ENCODE measurements around the gene PAX8. TPM values are rescaled to one million over a fixed set of nuclear protein-coding genes. Genes with fewer than 3 reads are reported as not detected.

The PAX8 gene
- total and polyA plus RNA-seq, 2 donors from 2014 or later, result 199 to 607 TPM

DNA sequence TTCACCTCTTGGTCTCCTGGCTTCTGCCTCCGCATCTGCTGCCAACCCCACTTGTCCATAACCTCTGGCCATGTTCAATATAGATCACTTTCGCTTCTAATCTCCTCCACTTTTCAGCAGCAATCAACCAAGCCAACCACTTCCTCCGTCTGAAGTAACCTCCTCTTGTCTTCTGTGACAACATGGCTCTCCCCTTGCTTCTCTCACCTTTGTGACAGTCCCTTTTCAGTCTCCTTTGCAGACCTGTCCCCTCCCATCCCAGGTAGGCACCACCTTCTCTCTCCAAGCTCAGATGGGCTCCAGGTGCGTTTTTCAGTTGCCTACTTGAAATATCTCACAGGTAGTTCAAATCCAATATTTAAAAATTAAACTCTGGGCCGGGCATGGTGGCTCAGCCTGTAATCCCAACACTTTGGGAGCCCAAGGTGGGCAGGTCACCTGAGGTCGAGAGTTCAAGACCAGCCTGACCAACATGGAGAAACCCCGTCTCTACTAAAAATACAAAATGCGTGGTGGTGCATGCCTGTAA, 109.7 kb downstream of the PAX8 start:
- no peak overlapping the region for H3K9ac ChIP-seq (ENCODE audit: low read length in 3 of 3)
- DNase-seq (no peak), FAIRE-seq (no peak)
- TF ChIP-seq, protein P1, sequence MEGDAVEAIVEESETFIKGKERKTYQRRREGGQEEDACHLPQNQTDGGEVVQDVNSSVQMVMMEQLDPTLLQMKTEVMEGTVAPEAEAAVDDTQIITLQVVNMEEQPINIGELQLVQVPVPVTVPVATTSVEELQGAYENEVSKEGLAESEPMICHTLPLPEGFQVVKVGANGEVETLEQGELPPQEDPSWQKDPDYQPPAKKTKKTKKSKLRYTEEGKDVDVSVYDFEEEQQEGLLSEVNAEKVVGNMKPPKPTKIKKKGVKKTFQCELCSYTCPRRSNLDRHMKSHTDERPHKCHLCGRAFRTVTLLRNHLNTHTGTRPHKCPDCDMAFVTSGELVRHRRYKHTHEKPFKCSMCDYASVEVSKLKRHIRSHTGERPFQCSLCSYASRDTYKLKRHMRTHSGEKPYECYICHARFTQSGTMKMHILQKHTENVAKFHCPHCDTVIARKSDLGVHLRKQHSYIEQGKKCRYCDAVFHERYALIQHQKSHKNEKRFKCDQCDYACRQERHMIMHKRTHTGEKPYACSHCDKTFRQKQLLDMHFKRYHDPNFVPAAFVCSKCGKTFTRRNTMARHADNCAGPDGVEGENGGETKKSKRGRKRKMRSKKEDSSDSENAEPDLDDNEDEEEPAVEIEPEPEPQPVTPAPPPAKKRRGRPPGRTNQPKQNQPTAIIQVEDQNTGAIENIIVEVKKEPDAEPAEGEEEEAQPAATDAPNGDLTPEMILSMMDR (IDR thresholded peaks at IDR 0.05; ENCODE audit: borderline replicate concordance, extremely low read depth, insufficient read depth), result no peak
- intact Hi-C loops (cut with DNase I), result no loop called here
- no peaks in the 10 kb centered on the region for H3K27me3 ChIP-seq (ENCODE audit: control insufficient read depth, insufficient read depth, low read length)
- no peaks in the 10 kb centered on the region for H3K36me3 ChIP-seq (ENCODE audit: control insufficient read depth in 2 of 3, insufficient read depth in 3 of 3, low read length in 3 of 3)
- peaks cover 0 to 5% (median 4%) of the 10 kb centered on the region in 3 donors for H3K4me1 ChIP-seq (ENCODE audit: control insufficient read depth in 2 of 3, insufficient read depth in 2 of 3, low read depth in 1 of 3, low read length in 3 of 3)
- no peak overlapping the region for H3K27ac ChIP-seq (ENCODE audit: low read depth in 2 of 2, low read length in 2 of 2)
- H3K4me3 ChIP-seq (ENCODE audit: low read length in 3 of 3), result no peak overlapping the region
- no peaks in the 10 kb centered on the region for H3K9me3 ChIP-seq (ENCODE audit: control insufficient read depth in 2 of 3, insufficient read depth in 1 of 3, low read length in 3 of 3)

DNA sequence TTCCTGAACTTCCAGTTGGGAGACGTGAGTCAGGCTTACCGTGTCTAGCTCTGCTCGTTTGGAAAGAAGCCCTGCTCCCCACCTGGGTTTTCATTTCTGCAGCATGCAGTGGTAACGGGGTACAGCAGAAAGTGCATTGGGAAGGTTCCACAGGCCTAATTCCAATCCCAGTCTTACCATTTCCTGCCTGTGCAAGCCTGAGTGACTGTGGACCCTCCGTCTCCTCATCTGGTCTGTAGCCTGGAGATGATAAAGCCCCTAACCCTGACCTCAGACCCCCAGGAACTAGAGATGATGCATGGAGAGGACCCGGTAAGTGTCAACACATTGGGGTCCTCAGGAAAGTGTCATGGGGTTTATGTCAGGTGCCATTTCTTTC, 110.8 kb downstream of the PAX8 start:
- H3K4me1 ChIP-seq (ENCODE audit: control insufficient read depth in 2 of 3, insufficient read depth in 2 of 3, low read depth in 1 of 3, low read length in 3 of 3), result peaks cover 0 to 5% (median 4%) of the 10 kb centered on the region in 3 donors
- H3K4me3 ChIP-seq (ENCODE audit: low read length in 3 of 3), result no peak overlapping the region
- FAIRE-seq (no peak), DNase-seq (no peak)
- H3K9ac ChIP-seq (ENCODE audit: low read length in 3 of 3), result no peak overlapping the region
- H3K36me3 ChIP-seq (ENCODE audit: control insufficient read depth in 2 of 3, insufficient read depth in 3 of 3, low read length in 3 of 3), result no peaks in the 10 kb centered on the region
- intact Hi-C loops (cut with DNase I), result no loop called here
- no peaks in the 10 kb centered on the region for H3K27me3 ChIP-seq (ENCODE audit: control insufficient read depth, insufficient read depth, low read length)
- no peaks in the 10 kb centered on the region for H3K9me3 ChIP-seq (ENCODE audit: control insufficient read depth in 2 of 3, insufficient read depth in 1 of 3, low read length in 3 of 3)
- TF ChIP-seq, protein P1 (IDR thresholded peaks at IDR 0.05; ENCODE audit: borderline replicate concordance, extremely low read depth, insufficient read depth), result no peak
- peak overlapping the region; percentile 81 to 82 for H3K27ac ChIP-seq (ENCODE audit: low read depth in 2 of 2, low read length in 2 of 2)

DNA sequence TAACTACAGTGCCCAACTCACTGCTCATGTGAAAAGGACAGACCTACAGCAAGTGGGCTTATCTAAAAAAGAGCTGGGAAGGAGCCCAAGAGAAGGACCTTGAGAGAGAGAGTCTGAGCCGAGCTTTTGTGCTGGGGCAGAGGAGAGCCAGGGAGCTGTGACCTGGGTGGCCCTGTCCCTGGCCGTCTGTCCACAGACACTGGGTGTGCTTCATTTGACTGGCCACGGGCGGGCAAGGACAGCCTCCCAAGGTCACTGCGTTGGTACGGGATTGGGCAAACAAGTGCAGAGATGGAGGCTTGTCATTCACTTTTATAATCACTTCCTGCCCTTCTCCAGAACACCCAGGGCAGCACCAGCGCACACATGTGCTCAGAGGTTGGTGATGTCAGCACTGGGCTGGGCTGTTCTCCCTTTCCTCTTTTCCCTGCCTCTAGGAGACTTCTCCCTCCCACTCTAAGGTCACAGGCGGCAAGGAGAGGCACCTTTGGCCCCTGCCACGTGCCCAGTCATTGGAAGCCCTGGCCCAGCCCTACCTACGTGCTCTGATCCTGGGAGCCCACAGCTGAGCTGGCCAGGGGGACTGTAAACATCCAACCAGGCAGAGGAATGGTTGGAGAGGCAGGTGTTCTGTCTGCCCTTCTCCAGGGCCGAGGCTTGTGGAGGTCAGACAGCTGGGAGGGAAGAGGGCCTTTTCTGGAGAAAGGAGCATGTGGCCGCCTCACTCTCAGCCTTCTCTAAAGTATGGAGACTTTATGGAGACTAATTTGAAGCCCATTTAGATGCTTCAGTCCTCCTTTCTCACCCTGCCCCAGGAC, 111.4 kb downstream of the PAX8 start:
- Histone ChIP-seq H3K9ac (ENCODE audit: low read length in 3 of 3) (no peak overlapping the region), H3K4me3 (ENCODE audit: low read length in 3 of 3) (no peak overlapping the region), H3K27ac (ENCODE audit: low read depth in 2 of 2, low read length in 2 of 2) (peak overlapping the region; percentile 81 to 82)

More for the DNA sequence above, 111.4 kb downstream of the PAX8 start:
- Histone ChIP-seq H3K4me1 (ENCODE audit: control insufficient read depth in 2 of 3, insufficient read depth in 2 of 3, low read depth in 1 of 3, low read length in 3 of 3) (peaks cover 0 to 5% (median 4%) of the 10 kb centered on the region in 3 donors), H3K9me3 (ENCODE audit: control insufficient read depth in 2 of 3, insufficient read depth in 1 of 3, low read length in 3 of 3) (no peaks in the 10 kb centered on the region), H3K36me3 (ENCODE audit: control insufficient read depth in 2 of 3, insufficient read depth in 3 of 3, low read length in 3 of 3) (no peaks in the 10 kb centered on the region), H3K27me3 (ENCODE audit: control insufficient read depth, insufficient read depth, low read length) (no peaks in the 10 kb centered on the region)
- TF ChIP-seq, protein P1 (IDR thresholded peaks at IDR 0.05; ENCODE audit: borderline replicate concordance, extremely low read depth, insufficient read depth), result no peak
- DNase-seq (peak in 2 of 5 donors; percentile 21 to 83), FAIRE-seq (no peak)
- intact Hi-C loops (cut with DNase I), result no loop called here

Measured in kidney (tissue), 14 donors.